ENCODE measurements around the gene TRIM6.

The TRIM6 gene

GRCh38 chr11:5596607-5597201 lies at the start of gene TRIM6:
TSS of gene TRIM6 (plus strand) at chr11:5596637. CDS start at chr11:5596898, 261 bp downstream.
- DNase-seq (ENCODE audit: insufficient read length, low spot score) = no peak
- no peak for FAIRE-seq
- TF ChIP-seq CTCF (IDR thresholded peaks at IDR 0.05; ENCODE audit: insufficient read depth, missing control alignments) = no peak

DNA sequence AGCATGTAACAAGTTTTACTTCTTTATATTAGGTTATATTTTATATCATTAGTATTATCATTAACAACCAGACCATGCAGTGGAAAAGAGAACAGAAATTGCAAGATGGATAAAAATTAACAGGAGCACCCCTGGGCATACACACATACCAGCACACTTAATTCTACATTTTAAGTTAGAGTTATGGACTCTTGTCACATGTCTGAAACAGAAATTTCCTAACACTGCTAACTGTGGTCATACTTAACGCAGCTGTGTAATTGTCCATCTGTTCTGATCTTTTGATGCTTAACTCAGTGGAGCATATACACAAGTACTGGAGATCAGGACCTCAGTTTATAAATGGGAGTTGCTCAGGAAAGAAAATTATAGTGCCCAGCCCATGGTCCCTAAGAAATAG lies 48.5 kb upstream of the TRIM6 start:
- no peak for TF ChIP-seq CTCF (IDR thresholded peaks at IDR 0.05; ENCODE audit: insufficient read depth, missing control alignments)
- FAIRE-seq (no peak), DNase-seq (ENCODE audit: insufficient read length, low spot score) (no peak)

GRCh38 chr11:5548440-5548839 lies 48.0 kb upstream of the TRIM6 start, which contains the start of gene OR52H1:
TSS of gene OR52H1 (minus strand) at chr11:5548540. CDS start at chr11:5545505, 3,035 bp downstream.
- FAIRE-seq (no peak), DNase-seq (ENCODE audit: insufficient read length, low spot score) (no peak)
- TF ChIP-seq CTCF (IDR thresholded peaks at IDR 0.05; ENCODE audit: insufficient read depth, missing control alignments) = no peak

DNA sequence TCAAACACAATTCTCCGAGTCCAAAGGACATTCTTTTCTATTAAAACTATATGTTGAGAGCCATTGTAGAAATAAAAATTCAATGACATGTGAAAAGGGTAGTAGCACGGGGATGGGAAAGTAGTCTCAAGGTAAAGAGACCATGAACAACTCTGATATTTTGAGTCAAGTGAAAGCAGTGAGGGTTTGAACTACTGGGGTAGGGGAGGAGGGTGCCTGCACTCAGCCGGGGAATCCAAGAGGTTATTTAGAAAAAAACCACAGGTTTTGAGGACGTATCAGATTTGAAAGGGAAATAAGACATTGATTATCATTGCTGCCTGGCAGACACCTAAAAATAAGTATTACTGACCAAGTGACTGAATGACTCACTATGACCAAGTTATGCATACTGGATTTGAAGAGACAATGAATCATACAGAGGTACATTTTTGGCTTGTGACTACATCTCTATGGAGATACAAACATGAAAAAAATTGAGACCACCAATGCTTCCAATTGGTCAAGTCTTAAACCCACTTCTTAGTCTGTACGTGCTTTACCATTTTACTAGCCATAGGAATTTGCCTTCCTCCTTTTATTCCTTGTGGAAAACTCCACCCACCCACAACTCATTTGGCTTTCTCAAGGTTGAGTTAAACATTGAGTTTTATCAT lies 45.9 kb upstream of the TRIM6 start:
- FAIRE-seq (no peak), DNase-seq (ENCODE audit: insufficient read length, low spot score) (no peak)
- no peak for TF ChIP-seq CTCF (IDR thresholded peaks at IDR 0.05; ENCODE audit: insufficient read depth, missing control alignments)

DNA sequence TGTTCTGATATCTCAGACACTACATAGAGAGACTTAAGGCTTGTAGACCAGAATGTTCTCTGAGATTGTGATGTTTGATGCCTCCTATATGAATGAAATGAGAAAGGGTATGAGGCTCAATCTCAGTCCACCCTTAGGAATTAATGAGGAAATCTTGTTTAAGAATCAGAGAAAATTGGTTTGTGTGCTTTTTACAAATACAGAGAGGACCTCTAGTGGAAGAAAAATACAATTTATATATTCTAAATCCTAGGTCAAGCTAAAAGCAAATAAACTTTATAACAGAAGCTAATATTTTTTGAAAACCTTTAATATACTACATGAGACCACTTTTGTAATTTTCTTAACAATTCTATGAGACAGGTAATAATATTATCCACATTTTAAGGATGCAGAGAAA lies 43.1 kb upstream of the TRIM6 start:
- no peak for FAIRE-seq

GRCh38 chr11:5556596-5557188 lies 39.7 kb upstream of the TRIM6 start:
- no peak for TF ChIP-seq CTCF (IDR thresholded peaks at IDR 0.05; ENCODE audit: insufficient read depth, missing control alignments)
- DNase-seq (ENCODE audit: insufficient read length, low spot score) (no peak), FAIRE-seq (no peak)

More for the DNA sequence above, 43.1 kb upstream of the TRIM6 start:
- DNase-seq (ENCODE audit: insufficient read length, low spot score) = no peak
- TF ChIP-seq CTCF (IDR thresholded peaks at IDR 0.05; ENCODE audit: insufficient read depth, missing control alignments) = no peak

- DNase-seq (ENCODE audit: insufficient read length, low spot score) = no peak
- no peak for FAIRE-seq
- TF ChIP-seq CTCF (IDR thresholded peaks at IDR 0.05; ENCODE audit: insufficient read depth, missing control alignments) = no peak
Observed at GRCh38 chr11:5557751-5558150, 38.7 kb upstream of the TRIM6 start.

Data from D721Med (cell line).